ENCODE measurements around the gene EFCAB5. TPM values are rescaled to one million over a fixed set of nuclear protein-coding genes. Genes with fewer than 3 reads are reported as not detected.
"Not testable (repeated sequence)": the region's sequence is repeated elsewhere in the genome, so short reads cannot be mapped to it uniquely, and the experiment has no call there.

Gene EFCAB5
- total RNA-seq, 5 donors from 2014 or later (not counting 1 experiment from before 2014, with no cell fraction given), result 0.63 to 1.2 (median 1.0) TPM

GRCh38 chr17:30005709-30006320 lies 64.4 kb downstream of the EFCAB5 start:
- Mint-ChIP-seq H3K36me3 (no peaks in the 10 kb centered on the region), H3K4me3 (no peak overlapping the region), H3K4me1 (peaks cover 4 to 6% (median 4%) of the 10 kb centered on the region in 3 donors), H3K27me3 (no peaks in the 10 kb centered on the region), H3K27ac (no peak overlapping the region), H3K9me3 (no peaks in the 10 kb centered on the region)
- DNase-seq (no peak), ATAC-seq (replicated peaks in 1 of 4) (no peak)
- no peaks in the 10 kb centered on the region for H3K9me3 ChIP-seq
- CTCF ChIA-PET, result no interaction called here
- no peak overlapping the region for H3K4me3 ChIP-seq (ENCODE audit: control insufficient read depth in 1 of 2, extremely low read depth in 1 of 2, low read length in 1 of 2)
- no peak overlapping the region for H3K27ac ChIP-seq (ENCODE audit: low read length)
- H3K36me3 ChIP-seq (ENCODE audit: control insufficient read depth in 2 of 2, extremely low read depth in 1 of 2, insufficient read depth in 1 of 2, low read length in 1 of 2), result no peaks in the 10 kb centered on the region
- H3K4me1 ChIP-seq (ENCODE audit: control insufficient read depth in 1 of 2, extremely low read depth in 1 of 2, insufficient read depth in 2 of 2, low read length in 2 of 2), result no peaks in the 10 kb centered on the region
- POLR2A ChIA-PET, result no interaction called here
- no peaks in the 10 kb centered on the region for H3K27me3 ChIP-seq (replicated peaks in 1 of 2; ENCODE audit: control insufficient read depth in 2 of 2, extremely low read depth in 1 of 2, insufficient read depth in 2 of 2, low read length in 1 of 2)
- WGBS (ENCODE audit: insufficient coverage), result no CpG with 5 or more reads among the region's 8 CpGs

DNA sequence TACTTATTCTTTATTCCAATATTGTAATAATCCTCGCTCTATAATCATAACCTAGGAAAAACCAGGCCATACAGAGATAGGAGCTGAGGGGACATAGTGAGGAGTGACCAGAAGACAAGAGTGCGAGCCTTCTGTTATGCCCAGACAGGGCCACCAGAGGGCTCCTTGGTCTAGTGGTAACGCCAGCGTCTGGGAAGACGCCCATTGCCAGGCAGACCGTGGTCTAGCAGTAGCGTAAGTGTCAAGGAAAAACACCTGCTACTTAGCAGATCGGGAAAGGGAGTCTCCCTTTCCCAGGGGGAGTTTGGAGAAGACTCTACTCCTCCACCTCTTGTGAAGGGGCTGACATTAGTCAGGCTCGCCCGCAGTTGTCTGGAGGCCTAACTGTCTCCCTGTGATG lies 70.5 kb downstream of the EFCAB5 start:
- H3K27ac ChIP-seq (ENCODE audit: low read length); H3K4me1 Mint-ChIP-seq; H3K9me3 ChIP-seq; H3K4me3 Mint-ChIP-seq; H3K4me1 ChIP-seq (ENCODE audit: control insufficient read depth in 1 of 2, extremely low read depth in 1 of 2, insufficient read depth in 2 of 2, low read length in 2 of 2); H3K27ac Mint-ChIP-seq; H3K27me3 ChIP-seq (replicated peaks in 1 of 2; ENCODE audit: control insufficient read depth in 2 of 2, extremely low read depth in 1 of 2, insufficient read depth in 2 of 2, low read length in 1 of 2); CTCF ChIA-PET; H3K36me3 Mint-ChIP-seq; H3K9me3 Mint-ChIP-seq; POLR2A ChIA-PET; H3K27me3 Mint-ChIP-seq; ATAC-seq (replicated peaks in 1 of 4); DNase-seq; H3K36me3 ChIP-seq (ENCODE audit: control insufficient read depth in 2 of 2, extremely low read depth in 1 of 2, insufficient read depth in 1 of 2, low read length in 1 of 2); H3K4me3 ChIP-seq (ENCODE audit: control insufficient read depth in 1 of 2, extremely low read depth in 1 of 2, low read length in 1 of 2): not testable (repeated sequence)
- no CpG with 5 or more reads among the region's 10 CpGs for WGBS (ENCODE audit: insufficient coverage)

- Mint-ChIP-seq H3K36me3 (no peaks in the 10 kb centered on the region), H3K4me3 (no peak overlapping the region), H3K27ac (no peak overlapping the region), H3K27me3 (peaks cover 0 to 4% of the 10 kb centered on the region in 2 donors), H3K9me3 (no peaks in the 10 kb centered on the region), H3K4me1 (peaks cover 0 to 1% (median 1%) of the 10 kb centered on the region in 3 donors)
- Histone ChIP-seq H3K27me3 (replicated peaks in 1 of 2; ENCODE audit: control insufficient read depth in 2 of 2, extremely low read depth in 1 of 2, insufficient read depth in 2 of 2, low read length in 1 of 2) (no peaks in the 10 kb centered on the region), H3K27ac (ENCODE audit: low read length) (no peak overlapping the region), H3K36me3 (ENCODE audit: control insufficient read depth in 2 of 2, extremely low read depth in 1 of 2, insufficient read depth in 1 of 2, low read length in 1 of 2) (no peaks in the 10 kb centered on the region), H3K4me3 (ENCODE audit: control insufficient read depth in 1 of 2, extremely low read depth in 1 of 2, low read length in 1 of 2) (no peak overlapping the region), H3K4me1 (ENCODE audit: control insufficient read depth in 1 of 2, extremely low read depth in 1 of 2, insufficient read depth in 2 of 2, low read length in 2 of 2) (no peaks in the 10 kb centered on the region), H3K9me3 (no peaks in the 10 kb centered on the region)
- DNase-seq (peak in 27 of 35 experiments; percentile 1 to 69 (median 21)), ATAC-seq (replicated peaks in 1 of 4) (peak in 2 of 4 experiments; percentile 61 to 62)
- ChIA-PET CTCF (interaction anchor here (0.6 to 1.4 kb wide), 9 partner anchors 212 to 976 kb away, joined by 3 to 29 read pairs (median 4); no protein-coding TSS in a partner anchor), POLR2A (no interaction called here)
- WGBS (ENCODE audit: insufficient coverage), result no CpG with 5 or more reads among the region's 4 CpGs
Measured at GRCh38 chr17:30021708-30022317, 80.4 kb downstream of the EFCAB5 start.

DNA sequence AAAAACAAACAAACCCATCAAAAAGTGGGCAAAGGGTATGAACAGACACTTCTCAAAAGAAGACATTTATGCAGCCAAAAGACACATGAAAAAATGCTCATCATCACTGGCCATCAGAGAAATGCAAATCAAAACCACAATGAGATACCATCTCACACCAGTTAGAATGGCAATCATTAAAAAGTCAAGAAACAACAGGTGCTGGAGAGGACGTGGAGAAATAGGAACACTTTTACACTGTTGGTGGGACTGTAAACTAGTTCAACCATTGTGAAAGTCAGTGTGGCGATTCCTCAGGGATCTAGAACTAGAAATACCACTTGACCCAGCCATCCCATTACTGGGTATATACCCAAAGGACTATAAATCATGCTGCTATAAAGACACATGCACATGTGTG lies 83.9 kb downstream of the EFCAB5 start:
- CTCF ChIA-PET; POLR2A ChIA-PET; H3K36me3 ChIP-seq (ENCODE audit: control insufficient read depth in 2 of 2, extremely low read depth in 1 of 2, insufficient read depth in 1 of 2, low read length in 1 of 2); H3K36me3 Mint-ChIP-seq; ATAC-seq (replicated peaks in 1 of 4); H3K27me3 ChIP-seq (replicated peaks in 1 of 2; ENCODE audit: control insufficient read depth in 2 of 2, extremely low read depth in 1 of 2, insufficient read depth in 2 of 2, low read length in 1 of 2); H3K27me3 Mint-ChIP-seq; H3K9me3 Mint-ChIP-seq; H3K9me3 ChIP-seq; H3K4me3 Mint-ChIP-seq; H3K4me1 ChIP-seq (ENCODE audit: control insufficient read depth in 1 of 2, extremely low read depth in 1 of 2, insufficient read depth in 2 of 2, low read length in 2 of 2); H3K4me1 Mint-ChIP-seq; H3K27ac ChIP-seq (ENCODE audit: low read length); H3K4me3 ChIP-seq (ENCODE audit: control insufficient read depth in 1 of 2, extremely low read depth in 1 of 2, low read length in 1 of 2); DNase-seq; H3K27ac Mint-ChIP-seq: not testable (repeated sequence)
- no CpG with 5 or more reads among the region's 2 CpGs for WGBS (ENCODE audit: insufficient coverage)

- no peaks in the 10 kb centered on the region for H3K9me3 Mint-ChIP-seq
- no peaks in the 10 kb centered on the region for H3K36me3 Mint-ChIP-seq
- ATAC-seq (replicated peaks in 1 of 4) (no peak), DNase-seq (no peak)
- no peaks in the 10 kb centered on the region for H3K27me3 Mint-ChIP-seq
- WGBS (ENCODE audit: insufficient coverage), result 89% methylated on average over 3 of the region's 4 CpGs
- no peak overlapping the region for H3K27ac ChIP-seq (ENCODE audit: low read length)
- H3K4me1 ChIP-seq (ENCODE audit: control insufficient read depth in 1 of 2, extremely low read depth in 1 of 2, insufficient read depth in 2 of 2, low read length in 2 of 2), result no peaks in the 10 kb centered on the region
- H3K4me3 ChIP-seq (ENCODE audit: control insufficient read depth in 1 of 2, extremely low read depth in 1 of 2, low read length in 1 of 2), result no peak overlapping the region
- POLR2A ChIA-PET, result interaction anchor here in 1 of 2 donors (0.6 kb wide), 1 partner anchor 69 kb away, joined by 3 read pairs; no protein-coding TSS in a partner anchor
- no peaks in the 10 kb centered on the region for H3K9me3 ChIP-seq
- H3K4me3 Mint-ChIP-seq, result no peak overlapping the region
- H3K36me3 ChIP-seq (ENCODE audit: control insufficient read depth in 2 of 2, extremely low read depth in 1 of 2, insufficient read depth in 1 of 2, low read length in 1 of 2), result no peaks in the 10 kb centered on the region
- no peaks in the 10 kb centered on the region for H3K27me3 ChIP-seq (replicated peaks in 1 of 2; ENCODE audit: control insufficient read depth in 2 of 2, extremely low read depth in 1 of 2, insufficient read depth in 2 of 2, low read length in 1 of 2)
- CTCF ChIA-PET, result interaction anchor here in 1 of 2 donors (0.6 kb wide), 1 partner anchor 1540 kb away, joined by 5 read pairs; no protein-coding TSS in a partner anchor
- no peak overlapping the region for H3K27ac Mint-ChIP-seq
- peaks cover 0 to 2% (median 1%) of the 10 kb centered on the region in 3 donors for H3K4me1 Mint-ChIP-seq
Measured at GRCh38 chr17:30027676-30028075, 86.2 kb downstream of the EFCAB5 start.

GRCh38 chr17:30031214-30031869 lies 89.9 kb downstream of the EFCAB5 start:
- Mint-ChIP-seq H3K27ac (no peak overlapping the region), H3K9me3 (no peaks in the 10 kb centered on the region), H3K27me3 (no peaks in the 10 kb centered on the region), H3K4me3 (no peak overlapping the region), H3K36me3 (no peaks in the 10 kb centered on the region), H3K4me1 (peaks cover 0 to 2% (median 1%) of the 10 kb centered on the region in 3 donors)
- Histone ChIP-seq H3K4me1 (ENCODE audit: control insufficient read depth in 1 of 2, extremely low read depth in 1 of 2, insufficient read depth in 2 of 2, low read length in 2 of 2) (peaks cover 0 to 2% of the 10 kb centered on the region in 2 experiments), H3K36me3 (ENCODE audit: control insufficient read depth in 2 of 2, extremely low read depth in 1 of 2, insufficient read depth in 1 of 2, low read length in 1 of 2) (no peaks in the 10 kb centered on the region), H3K9me3 (no peaks in the 10 kb centered on the region), H3K27ac (ENCODE audit: low read length) (no peak overlapping the region), H3K27me3 (replicated peaks in 1 of 2; ENCODE audit: control insufficient read depth in 2 of 2, extremely low read depth in 1 of 2, insufficient read depth in 2 of 2, low read length in 1 of 2) (no peaks in the 10 kb centered on the region), H3K4me3 (ENCODE audit: control insufficient read depth in 1 of 2, extremely low read depth in 1 of 2, low read length in 1 of 2) (no peak overlapping the region)
- DNase-seq (no peak), ATAC-seq (replicated peaks in 1 of 4) (no peak)
- POLR2A ChIA-PET, result interaction anchor here in 1 of 2 donors (0.6 kb wide), 1 partner anchor 78 kb away, joined by 3 read pairs; no protein-coding TSS in a partner anchor
- CTCF ChIA-PET, result interaction anchor here in 1 of 2 donors (0.6 kb wide), 2 partner anchors 241 to 808 kb away, joined by 5 read pairs; no protein-coding TSS in a partner anchor
- 88% methylated on average over 3 of the region's 4 CpGs for WGBS (ENCODE audit: insufficient coverage)
